Erythroblast (primary cell): ENCODE measurements around the gene PNLDC1.
"Not testable (repeated sequence)": the region's sequence is repeated elsewhere in the genome, so short reads cannot be mapped to it uniquely, and the experiment has no call there.

ENCODE experiments used
- DNase-seq, 2 experiments: peaks; one replicate each; lab custom pipeline; 2025; lab: John Stamatoyannopoulos, UW
- GATA1 ChIP-seq: IDR thresholded peaks from 2 replicates; pipeline ENCODE4 v1.6.1; 2011; ENCODE audit warnings: low read depth, mild to moderate bottlenecking, control low read depth, low read length, moderate library complexity
- POLR2A ChIP-seq: IDR thresholded peaks from 2 replicates; pipeline ENCODE4 v1.6.1; 2011; ENCODE audit warnings: mild to moderate bottlenecking, low read length

Gene PNLDC1

GRCh38 chr6:159833556-159833955, 33.5 kb downstream of the PNLDC1 start:
- no peak for TF ChIP-seq POLR2A
- no peak for TF ChIP-seq GATA1
- no peak for DNase-seq

GRCh38 chr6:159833997-159834603, 34.0 kb downstream of the PNLDC1 start:
- TF ChIP-seq GATA1 = no peak
- no peak for DNase-seq

DNA sequence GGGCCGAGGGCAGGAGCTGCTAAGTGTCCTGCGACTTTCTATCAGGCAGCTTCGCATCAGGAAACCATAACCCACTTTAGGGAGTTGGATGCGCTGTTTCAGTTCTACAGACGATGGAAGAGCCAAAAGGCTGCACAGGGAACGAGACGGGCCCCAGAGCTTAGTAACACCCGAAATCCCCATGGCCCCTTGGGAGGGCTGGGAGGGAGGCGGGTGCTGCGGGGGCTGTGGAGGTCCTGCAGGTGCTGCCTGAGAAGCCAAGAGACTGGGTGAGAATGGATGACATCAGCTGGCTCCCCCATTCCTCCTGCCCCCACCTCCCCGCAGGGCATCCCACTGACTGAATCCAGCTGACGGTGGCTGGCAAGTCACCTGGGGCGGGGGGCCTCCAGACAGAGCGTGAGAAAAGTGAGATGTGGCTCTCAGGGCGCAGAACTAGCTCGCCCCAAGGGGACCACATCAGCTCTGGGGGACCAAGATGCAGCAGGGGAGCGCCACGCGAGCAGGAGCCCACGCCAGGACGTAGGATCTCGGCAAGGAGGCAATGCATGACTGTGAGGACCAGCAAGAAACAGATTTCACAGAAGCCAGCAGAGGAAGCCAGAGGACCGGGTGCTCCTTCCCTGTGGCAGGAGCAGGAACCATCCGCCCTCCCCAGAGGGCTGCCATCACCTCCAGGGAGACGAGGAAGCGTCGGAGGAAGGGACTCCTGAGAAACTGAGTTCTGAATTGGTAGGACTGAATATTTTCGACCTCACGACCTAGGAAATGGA, 36.8 kb downstream of the PNLDC1 start:
- TF ChIP-seq POLR2A (no peak), GATA1 (no peak)
- no peak for DNase-seq

DNA sequence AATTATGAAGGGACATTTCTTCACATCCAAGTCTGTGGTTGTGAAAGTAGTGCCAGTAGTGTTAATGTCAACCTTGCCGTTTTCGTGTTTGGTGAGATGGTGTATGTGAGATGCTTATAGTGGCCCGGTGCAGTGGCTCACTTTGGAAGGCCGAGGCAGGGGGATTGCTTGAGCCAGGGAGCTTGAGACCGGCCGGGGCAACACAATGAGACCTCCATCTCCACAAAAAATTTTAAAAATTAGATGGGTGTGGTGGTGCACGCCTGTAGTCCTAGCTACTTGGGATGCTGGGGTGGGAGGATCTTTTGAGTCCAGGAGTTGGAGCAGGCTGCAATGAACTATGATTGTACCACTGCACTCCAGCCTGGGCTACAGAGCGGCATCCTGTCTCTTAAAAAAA, 37.4 kb downstream of the PNLDC1 start:
- TF ChIP-seq POLR2A = no peak
- TF ChIP-seq GATA1 = no peak
- DNase-seq = no peak

DNA sequence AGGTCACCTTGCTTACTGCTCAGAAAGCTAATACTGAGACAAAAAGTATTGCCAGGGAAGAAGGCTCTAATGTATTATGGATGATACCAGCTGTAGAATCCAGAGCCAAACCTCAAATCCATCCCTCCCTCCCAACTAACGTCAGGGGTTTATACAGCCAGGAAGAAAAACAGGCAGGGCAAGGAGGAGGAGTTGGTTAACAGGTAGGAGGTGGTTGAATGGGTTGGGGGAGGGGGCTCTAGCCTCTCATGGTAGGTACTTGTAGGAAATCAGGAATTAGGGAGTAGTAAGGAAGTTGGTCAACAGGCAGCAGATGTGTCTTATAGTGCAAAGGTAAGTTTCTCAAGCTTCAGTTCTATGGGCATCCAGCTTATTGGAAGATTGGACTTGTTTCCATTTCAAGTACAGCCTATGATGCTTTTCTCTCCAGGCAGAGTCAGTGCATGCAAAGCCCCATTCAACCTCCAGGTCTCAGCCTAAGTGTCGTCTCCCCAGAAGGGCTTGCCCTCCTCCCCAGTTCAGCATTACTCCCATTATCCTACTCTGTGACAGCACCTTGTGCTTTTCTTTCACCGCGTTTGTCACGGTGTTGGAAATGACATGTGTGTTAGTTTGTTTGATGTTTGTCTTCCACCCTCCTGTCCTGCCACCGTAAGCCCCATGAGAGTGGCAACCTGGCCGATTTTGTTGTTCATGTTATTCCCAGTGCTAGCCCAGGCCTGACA, 38.1 kb downstream of the PNLDC1 start:
- TF ChIP-seq GATA1 = no peak
- no peak for TF ChIP-seq POLR2A

DNA sequence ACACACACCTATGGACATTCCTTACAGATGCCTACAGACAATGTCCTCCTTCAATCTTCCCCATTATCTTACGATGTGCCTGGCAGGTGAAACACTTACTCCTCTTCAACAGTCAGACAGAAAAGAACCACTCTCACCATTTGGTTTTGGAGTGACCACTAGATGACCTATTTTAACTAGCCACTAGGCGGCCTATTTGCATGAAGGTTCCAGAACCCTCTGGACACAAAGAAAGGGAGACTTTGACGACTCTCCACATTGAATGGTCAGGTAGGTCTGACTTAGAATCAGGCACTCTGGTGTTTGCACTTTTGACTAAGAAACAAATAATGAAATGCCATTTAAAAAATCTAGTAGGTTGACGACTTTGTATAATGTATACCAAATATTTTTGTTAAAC, 42.0 kb downstream of the PNLDC1 start:
- TF ChIP-seq POLR2A (no peak), GATA1 (no peak)
- DNase-seq = peak; percentile 7 to 9

More for the DNA sequence above, 38.1 kb downstream of the PNLDC1 start:
- DNase-seq = no peak

- DNase-seq = no peak
- TF ChIP-seq GATA1 (no peak), POLR2A (no peak)
These were observed 44.9 kb downstream of the PNLDC1 start for GRCh38 chr6:159844737-159845645.

DNA sequence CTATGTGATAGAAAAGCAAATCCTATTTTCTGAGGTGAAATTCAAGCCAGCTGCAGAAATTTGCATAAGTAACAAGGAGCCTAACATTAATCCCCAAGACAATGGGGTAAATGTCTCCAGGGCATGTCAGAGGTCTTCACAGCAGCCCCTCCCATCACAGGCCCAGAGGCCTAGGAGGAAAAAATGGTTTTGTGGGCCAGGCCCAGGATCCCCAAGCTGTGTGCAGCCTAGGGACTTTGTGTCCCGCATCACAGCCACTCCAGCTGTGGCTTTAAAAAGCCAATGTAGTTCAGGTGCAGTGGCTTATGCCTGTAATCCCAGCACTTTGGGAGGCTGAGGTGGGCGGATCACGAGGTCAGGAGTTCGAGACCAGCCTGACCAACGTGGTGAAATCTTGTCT, 48.5 kb downstream of the PNLDC1 start:
- DNase-seq = not testable (repeated sequence)

DNA sequence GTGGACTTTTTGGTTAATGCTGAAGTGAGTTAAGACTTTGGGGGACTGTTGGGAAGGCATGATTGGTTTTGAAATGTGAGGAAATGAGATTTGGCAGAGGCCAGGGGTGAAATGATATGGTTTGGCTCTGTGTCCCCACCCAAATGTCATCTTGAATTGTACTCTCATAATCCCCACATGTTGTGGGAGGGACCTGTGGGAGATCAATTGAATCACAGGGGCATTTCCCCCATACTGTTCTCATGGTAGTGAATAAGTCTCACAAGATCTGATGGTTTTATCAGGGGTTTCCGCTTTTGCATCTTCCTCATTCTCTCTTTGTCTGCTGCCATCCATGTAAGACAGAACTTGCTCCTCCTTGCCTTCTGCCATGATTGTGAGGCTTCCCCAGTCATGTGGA, 49.8 kb downstream of the PNLDC1 start:
- not testable (repeated sequence) for DNase-seq

DNA sequence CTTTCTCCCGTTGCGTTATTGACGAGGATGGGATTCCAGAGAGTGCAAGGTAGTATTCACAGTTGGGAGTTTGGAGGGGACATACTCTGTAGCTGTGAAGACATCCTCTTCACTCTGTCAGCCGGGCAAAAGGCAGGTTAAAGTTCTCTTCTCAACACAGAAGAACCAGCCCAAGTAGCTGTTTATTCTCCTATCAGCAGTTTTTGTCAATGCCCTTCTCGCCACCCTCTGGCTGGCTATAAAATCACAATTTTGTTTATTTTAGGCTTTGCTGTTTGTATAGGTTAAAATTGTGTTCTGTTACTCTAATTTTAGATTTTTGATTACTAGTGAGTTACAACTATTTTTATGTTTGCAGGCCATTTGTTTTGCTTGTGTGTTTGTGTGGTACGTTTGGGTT, 52.8 kb downstream of the PNLDC1 start:
- DNase-seq = peak in 1 of 2 experiments; percentile 21
- no peak for TF ChIP-seq GATA1
- TF ChIP-seq POLR2A = no peak

- no peak for DNase-seq
- TF ChIP-seq POLR2A (no peak), GATA1 (no peak)
These were observed 53.7 kb downstream of the PNLDC1 start for GRCh38 chr6:159853754-159854153.

DNA sequence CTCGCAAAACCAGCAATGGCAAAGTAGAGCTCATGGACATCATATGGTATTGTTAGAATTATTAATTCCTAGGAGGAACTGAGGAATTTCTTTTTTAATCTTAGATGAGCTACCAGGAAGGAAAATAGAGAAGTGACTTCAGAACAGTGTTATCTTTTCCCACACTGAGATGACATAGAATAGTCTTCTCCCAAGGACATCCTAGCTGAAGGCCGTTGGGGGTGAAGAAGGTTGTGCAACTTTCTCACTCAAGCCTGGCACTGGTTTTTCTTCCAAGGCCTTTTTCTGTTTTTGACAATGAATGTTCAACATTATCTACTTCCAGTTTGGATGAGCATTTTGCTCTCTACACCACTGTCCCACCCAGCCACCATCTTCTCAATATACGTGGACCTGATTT, 54.9 kb downstream of the PNLDC1 start:
- TF ChIP-seq GATA1 = no peak
- DNase-seq = no peak

DNA sequence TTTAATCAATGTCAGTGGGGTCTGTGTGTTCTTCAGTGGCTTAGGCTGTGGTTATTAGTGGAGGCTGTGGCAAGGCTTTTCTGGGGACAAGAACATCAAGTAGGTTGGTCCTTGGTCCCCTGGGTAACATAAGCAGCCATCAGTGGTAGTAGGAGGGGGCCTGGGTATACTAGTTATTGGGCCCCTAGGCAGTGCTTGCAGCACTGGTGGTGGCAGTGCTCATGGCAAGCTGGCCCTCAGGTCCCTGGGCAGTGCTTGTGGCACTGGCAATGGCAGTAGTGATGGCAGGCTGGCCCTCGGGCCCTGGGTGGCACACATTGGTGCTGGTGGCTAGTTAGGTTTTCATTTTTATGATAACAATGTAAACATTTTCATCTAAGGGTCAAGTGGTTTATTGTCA, 58.2 kb downstream of the PNLDC1 start:
- DNase-seq = no peak
- TF ChIP-seq POLR2A (no peak), GATA1 (no peak)
